HG02588 (cell line): ENCODE results near the gene SLC39A2.
"Not testable (repeated sequence)": the region's sequence is repeated elsewhere in the genome, so short reads cannot be mapped to it uniquely, and the experiment has no call there.

Experiments
- ATAC-seq: cut with Tn5 transposase; IDR thresholded peaks from one replicate; pipeline ENCODE4 v1.9.1; 2021; ENCODE audit warnings: mild to moderate bottlenecking, moderate library complexity; ENCODE audit not compliant: unreplicated experiment

The SLC39A2 gene, protein sequence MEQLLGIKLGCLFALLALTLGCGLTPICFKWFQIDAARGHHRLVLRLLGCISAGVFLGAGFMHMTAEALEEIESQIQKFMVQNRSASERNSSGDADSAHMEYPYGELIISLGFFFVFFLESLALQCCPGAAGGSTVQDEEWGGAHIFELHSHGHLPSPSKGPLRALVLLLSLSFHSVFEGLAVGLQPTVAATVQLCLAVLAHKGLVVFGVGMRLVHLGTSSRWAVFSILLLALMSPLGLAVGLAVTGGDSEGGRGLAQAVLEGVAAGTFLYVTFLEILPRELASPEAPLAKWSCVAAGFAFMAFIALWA

DNA sequence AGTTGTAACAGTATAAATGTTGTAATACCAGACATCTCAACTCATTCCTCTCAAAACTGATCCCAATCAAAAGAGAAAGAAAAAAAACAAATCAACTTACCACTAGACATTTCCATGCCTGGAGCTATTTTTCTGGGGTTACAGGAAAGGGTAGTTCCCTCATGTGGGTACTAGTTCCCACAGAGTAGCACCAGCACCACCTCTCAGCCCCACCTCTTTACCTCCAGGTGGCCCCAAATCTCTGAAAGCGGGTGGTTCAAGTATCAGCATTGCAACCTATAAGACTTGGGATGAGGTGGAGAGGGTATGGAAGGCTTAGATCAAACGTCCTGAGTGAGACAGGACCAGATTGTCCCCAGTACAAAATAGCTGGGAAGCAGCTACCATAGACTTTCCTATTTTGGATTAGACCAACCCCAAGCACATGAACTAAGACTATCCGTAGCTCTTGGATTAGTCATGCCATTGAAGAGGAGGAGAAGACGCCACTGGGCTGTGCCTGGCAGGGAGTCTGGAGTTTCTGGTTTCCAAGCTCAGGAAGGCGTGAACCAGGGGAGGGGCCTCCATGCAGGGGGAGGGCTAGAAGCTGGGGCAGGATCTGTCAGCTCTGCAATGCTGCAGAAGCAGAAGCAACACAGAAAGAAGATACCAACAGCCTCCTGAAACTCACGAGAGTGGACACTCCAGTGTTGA lies at the start of gene SLC39A2:
Gene SLC39A2, plus strand, starts transcription at position 620 of the 693 bp plus-strand sequence. CDS start 154 bp downstream, outside the sequence.
- no peak for ATAC-seq

DNA sequence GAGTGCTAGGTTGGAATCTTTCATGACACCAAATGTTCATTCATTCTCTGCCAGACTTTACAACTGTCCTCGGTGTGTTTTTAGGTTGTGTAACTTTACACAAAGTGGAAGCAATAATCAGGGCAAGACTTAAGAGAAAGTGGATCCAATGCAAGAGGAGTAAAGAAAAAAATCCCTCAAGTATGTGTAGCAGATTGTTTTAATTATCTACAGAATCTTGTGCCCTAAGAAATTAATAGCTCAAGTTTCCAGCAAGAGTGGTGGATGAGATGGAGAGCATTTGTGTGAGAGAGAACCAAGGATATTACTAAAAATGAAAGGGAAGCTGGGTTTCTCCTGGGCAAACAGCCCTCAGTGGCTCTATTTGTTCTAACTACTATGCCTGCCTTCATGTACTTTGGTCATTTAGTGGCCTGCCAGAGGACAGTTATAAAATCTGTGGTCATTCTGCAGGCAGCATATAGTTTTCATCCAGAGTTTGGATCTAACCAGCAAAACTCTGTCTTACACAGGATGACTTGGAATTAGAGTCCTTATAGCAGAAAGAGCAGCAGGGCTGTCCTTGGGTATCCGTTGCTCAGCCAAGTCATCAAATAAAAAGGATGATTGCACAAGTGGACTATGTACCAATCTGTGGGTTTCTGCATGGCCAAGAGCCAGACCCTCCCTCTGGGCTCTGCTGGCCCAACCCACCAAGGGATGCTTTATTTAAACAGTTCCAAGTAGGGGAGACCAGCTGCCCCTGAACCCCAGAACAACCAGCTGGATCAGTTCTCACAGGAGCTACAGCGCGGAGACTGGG lies 44.2 kb upstream of the SLC39A2 start, which contains the start of gene RNASE2:
Gene RNASE2, plus strand, starts transcription at position 752 of the 802 bp plus-strand sequence. CDS start 285 bp downstream, outside the sequence.
- ATAC-seq = not testable (repeated sequence)

DNA sequence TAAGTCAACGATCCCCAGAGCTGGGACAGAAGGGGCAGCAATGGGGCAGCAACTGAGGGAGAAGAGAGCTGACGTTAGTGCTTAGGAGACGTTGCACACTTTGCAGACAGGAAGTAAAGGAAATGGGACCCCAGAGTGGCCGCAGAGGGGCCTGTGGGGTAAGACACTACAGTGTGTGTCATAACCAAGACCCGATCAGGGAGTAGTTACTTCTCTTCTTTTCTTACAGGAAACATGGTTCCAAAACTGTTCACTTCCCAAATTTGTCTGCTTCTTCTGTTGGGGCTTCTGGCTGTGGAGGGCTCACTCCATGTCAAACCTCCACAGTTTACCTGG lies 43.6 kb upstream of the SLC39A2 start:
- not testable (repeated sequence) for ATAC-seq

DNA sequence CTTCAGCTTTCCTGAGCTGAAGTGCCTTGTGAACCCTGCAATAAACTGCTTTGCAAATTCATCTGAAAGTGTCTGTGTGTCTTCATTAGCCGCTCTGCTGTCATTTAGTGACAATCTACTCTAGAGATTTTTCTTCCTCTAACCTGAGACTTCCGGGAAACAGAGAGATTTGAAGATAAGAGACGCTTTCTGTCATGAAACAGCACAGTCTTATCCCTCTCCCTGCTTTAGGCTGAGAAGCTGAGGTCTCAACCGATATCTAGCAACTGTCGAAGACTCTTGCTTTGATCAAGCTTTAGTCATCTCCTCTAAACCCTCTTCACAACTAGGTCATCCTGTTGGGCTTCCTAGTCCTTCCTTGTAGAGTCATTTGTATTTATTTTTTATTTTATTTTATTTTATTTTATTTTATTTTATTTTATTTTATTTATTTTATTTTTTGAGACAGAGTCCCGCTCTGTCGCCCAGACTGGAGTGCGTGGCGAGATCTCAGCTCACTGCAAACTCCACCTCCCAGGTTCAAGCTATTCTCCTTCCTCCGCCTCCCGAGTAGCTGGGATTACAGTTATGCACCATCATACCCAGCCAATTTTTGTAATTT lies 42.6 kb upstream of the SLC39A2 start:
- ATAC-seq = no peak

DNA sequence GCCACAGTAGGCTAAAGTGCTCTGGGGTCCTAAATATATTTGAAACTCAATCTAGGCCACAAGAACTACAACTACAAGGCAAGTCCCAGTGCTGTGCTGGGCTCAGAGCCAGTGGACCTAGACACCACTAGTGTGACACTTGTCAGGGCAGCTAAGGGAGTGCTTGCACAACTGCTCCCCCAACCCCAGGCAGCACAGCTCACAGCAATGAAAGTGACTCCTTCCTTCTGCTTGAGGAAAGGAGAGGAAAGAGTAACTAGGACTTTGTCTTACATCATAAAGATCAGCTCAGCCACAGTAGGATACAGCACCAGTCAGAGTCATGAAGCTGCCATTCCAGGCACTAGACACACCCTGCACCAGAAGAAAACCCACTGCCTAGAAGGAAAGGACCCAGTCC lies 40.1 kb upstream of the SLC39A2 start:
- not testable (repeated sequence) for ATAC-seq

DNA sequence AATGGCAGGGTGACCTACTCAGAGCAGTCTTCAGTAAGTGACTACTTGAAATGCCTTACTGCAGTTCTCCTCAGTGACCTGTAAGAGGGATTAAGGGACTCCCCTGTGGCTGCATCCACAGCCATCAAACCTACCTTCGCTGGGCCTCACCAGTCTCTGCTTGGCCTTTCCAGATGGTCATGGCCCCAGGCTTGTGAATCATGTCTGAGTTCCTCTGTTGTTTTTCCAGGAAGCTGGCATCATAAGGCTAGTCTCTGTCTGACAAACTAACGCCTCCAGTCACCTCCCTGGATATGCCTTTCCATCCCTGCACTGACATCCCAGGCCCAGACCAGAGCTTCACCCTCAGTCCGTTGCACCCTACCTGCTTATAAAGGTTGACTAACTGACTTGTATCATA lies 29.8 kb upstream of the SLC39A2 start:
- ATAC-seq = no peak

DNA sequence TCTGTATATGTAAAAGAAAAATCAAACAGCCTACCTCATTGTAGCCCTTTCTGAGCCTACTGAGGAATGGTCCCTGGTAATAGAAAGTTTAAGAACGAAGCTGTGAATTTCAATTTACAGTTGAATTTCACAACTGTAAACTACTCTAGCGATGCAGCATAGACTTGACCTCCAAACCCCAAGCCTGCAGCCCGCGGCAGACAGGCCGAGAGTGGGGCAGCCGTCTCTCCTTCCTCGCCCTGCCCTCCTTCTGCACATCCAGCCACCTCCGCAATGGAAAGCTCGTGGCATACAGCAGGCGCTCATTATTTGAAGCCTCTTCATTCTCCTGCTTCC lies 28.5 kb upstream of the SLC39A2 start:
- ATAC-seq = peak; percentile 21

DNA sequence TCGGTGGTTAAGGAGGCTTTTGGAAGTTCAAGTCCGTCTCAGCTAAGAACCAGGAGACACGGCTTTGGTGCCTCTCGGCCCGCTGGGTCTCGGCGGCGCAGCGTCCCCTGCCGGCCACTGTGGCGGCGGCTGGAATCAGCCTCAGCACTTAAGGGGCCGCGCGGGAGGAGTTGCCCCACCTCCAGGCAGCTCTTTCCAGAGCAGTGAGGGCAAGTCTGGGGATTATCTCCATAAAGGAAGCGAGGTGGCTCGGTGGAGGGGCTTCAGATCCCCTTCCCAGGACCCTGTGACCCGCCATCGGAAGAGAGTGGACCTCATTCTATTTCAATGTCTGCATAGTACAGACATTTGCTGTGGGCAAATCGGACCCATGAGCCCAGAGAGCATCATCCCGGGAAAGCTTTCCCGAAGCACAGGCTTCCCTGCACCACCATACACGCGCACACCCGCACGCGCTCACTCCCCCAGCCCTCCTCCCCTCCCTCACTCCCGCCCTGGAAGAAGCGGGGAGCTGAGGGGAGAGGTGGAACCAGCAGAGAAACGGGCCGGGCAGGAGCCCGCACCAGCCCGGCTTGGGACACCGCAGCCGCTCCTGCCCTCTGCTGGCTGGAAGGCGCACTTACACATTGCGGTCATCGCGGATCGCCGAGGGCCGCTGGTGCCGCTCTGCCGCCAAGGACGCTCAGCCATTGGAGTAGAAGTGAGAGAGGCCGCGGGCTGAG lies 27.9 kb upstream of the SLC39A2 start:
- peak; percentile 90 for ATAC-seq

DNA sequence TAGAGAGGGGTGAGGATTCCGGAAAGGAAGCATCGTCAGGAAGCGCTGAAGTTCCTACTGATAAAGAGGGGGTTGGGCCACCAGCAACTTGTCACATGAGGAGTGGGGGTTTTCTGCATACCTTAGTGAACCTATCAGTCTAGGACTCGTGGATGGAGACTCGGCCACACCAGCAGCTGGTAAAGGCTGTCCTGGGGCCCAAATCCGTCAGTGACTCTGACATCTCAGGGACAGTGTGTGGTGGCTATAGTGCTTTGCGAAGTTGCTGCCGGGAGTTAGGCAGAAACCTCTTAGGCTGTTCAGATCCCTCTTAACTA lies 27.4 kb upstream of the SLC39A2 start:
- ATAC-seq = peak; percentile 32

DNA sequence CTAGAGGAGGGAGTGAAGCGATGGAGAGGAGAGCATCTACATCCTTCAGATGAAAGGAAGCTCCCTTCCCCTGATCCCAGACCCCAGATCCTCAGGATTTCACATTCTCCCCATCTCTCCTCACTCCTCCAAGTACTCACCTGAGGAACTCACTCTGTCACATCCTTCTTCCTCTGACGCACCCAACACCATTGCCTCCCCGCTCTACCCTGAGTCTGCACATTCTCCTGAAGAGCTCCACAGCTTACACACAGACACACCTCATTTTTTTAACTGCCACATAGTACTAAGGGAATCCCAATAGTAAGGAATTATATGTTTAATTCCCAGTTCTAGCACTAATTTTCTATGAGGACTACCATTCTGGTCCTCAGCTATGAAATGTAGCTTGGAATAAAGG lies 25.6 kb upstream of the SLC39A2 start:
- no peak for ATAC-seq

DNA sequence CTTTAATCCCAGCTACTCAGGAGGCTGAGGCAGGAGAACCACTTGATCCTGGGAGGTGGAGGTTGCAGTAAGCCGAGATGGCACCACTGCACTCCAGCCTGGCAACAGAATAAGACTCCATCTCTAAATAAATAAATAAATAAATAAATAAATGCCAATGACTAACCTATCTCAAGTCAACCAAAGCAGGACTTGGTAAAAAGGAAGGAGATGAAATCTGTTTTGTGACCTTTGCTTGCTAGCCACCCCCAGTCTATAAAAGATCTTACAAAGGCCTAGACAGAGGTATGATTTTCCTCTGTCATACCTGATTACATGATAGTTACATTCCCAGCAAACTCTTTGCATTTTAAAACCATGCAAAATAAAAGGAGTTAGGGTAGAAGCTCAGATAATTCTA lies 22.8 kb upstream of the SLC39A2 start:
- ATAC-seq = no peak

DNA sequence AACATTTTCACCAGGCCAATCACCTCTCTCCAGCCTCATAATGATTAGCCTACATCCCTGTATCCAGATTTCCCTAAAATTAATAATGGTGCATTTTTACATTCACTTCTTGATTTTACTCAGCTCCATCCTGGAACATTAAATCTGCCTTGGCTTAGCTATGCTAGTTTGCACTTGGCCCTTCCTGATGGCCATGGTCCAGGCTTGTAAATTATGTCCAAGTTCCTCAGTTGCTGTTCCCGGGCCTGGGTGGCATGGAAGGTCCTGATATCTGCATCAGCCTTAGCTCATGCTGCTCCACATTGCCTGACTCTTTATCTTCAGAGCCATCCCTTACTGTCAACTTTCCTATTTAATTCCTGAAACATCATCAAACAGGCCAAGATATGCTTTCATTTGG lies 20.4 kb upstream of the SLC39A2 start:
- ATAC-seq = no peak

DNA sequence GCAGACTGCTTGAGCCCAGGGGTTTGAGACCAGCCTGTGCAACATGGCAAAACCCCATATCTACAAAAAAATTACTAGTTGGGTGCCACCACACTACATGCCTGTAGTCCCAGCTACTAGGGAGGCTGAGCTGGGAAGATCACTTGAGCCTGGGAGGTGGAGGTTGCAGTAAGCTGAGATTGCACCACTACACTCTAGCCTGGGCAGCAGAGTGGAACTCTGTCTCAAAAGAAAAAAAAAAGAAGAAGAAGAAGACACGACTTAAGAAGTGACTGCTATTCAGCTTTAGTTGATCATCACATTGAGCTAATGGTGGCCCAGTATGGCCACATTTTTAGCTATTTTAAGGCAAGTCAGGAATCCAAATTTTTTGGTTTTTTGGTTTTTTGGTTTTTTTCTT lies 18.2 kb upstream of the SLC39A2 start:
- no peak for ATAC-seq

DNA sequence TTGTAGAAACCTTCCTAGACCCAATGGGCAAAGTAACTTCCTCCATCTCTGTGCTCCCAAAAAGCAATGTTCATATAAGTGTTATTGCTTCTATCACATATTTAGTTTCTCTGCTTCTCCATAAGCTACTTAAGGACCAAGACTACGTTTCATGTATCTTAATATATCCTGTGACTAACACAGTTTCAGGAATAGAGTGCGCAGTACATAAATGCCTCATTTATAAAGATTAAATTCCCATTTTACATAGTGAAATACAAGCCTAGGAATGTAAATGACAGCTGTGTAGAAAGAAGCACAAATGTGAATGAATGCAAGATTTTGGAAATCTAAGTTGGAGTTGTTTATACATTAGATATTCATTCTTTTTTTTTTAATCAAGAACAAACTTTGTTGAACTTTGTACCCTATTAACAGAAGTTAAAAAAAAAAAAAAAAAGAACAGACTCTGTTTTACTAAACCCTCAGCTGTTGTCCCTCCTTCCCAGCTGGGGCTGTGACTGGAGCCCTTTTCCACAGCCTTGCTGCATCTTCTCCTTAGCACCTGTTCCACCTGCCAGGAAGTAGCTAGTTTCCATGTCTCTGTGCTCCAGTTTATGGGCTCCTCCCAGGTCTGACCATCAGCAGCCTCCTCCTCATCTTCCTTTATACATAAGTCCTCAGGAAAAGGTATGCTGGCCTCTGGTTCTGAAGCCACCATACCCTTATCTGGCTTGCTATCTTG lies 16.3 kb upstream of the SLC39A2 start:
- no peak for ATAC-seq

DNA sequence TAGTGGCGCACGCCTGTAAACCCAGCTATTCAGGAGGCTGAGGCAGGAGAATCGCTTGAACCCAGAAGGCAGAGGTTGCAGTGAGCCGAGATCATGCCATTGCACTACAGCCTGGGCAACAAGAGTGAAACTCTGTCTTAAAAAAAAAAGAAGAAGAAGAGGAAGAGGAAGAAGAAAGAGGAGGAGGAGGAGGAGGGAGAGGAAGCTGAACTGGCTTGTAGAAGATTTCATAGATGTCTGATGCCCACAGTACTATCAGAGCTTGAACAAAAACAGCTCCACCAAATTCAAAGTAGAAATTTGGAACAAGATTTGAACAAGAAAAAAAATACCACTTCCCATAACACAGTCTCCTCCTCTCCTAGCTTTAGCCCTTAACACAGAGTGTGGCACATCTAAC lies 13.4 kb upstream of the SLC39A2 start:
- not testable (repeated sequence) for ATAC-seq

DNA sequence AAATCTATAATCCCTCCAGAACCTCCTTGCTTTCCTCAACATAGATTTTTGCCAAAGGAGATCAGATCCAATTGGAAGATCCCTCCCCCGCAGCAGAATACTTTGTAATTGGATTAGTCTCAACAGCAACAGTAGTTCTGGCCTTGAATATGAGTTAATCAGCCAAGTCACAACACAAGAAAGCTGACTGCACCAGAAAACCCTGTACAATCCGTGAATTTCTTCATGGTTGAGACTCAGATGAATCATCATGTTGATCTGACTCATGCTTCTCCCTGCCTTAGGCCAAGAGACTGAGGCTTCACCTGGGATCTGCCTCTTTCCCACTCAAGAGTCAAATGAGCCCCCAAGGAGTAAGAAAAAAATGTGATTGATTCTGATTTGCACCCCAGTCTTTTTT lies 12.3 kb upstream of the SLC39A2 start:
- no peak for ATAC-seq

DNA sequence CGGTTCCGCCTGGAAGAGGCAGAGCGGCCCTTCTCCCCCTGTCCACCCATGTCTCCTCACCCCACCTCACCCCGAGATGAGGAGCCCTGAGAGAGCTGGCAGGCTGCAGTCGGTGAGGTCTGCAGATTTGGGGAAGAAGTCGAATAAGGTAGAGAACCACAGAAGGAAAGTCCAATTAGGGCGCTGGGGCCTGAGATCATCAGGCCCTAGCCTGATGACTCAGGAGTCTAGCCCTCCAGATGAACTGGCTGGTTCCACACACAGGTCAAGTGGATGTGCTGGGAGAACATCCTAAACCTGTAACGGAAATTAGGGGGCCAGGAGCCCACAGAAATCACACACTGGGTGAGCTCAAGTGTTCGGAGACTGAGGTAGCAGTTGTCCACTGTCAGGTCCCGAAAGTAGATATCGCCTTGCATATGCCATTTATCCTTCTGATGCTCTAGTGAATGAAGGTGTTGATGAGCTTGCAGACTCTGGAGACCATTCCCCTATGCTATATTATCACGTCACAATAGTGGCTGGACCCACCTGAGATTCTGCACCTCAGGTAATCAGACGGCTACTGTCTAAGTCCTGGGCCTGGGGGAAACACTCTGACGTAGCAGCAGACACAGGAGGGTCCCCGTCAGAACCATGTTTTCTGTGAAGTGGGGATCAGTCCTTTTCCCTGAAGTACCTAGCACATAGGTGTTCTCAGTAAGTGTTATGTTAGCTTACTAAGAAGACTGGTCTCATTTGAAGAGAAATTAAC lies 10.2 kb upstream of the SLC39A2 start:
- ATAC-seq = no peak

DNA sequence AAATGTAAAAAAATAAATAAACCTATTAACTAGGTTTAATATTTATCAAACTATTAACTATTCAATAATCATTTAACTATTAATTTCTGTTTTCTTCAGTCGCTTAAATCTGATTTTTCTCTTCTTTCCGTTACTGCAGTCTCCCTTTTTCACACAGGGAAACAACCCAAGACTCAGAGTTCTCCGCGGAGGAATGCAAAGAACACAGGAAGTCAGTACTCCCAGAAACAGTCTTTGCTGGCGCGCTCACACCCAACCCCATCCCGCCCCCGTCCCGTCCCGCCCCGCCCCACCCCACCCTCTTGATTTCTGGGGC lies 9.7 kb upstream of the SLC39A2 start:
- no peak for ATAC-seq

DNA sequence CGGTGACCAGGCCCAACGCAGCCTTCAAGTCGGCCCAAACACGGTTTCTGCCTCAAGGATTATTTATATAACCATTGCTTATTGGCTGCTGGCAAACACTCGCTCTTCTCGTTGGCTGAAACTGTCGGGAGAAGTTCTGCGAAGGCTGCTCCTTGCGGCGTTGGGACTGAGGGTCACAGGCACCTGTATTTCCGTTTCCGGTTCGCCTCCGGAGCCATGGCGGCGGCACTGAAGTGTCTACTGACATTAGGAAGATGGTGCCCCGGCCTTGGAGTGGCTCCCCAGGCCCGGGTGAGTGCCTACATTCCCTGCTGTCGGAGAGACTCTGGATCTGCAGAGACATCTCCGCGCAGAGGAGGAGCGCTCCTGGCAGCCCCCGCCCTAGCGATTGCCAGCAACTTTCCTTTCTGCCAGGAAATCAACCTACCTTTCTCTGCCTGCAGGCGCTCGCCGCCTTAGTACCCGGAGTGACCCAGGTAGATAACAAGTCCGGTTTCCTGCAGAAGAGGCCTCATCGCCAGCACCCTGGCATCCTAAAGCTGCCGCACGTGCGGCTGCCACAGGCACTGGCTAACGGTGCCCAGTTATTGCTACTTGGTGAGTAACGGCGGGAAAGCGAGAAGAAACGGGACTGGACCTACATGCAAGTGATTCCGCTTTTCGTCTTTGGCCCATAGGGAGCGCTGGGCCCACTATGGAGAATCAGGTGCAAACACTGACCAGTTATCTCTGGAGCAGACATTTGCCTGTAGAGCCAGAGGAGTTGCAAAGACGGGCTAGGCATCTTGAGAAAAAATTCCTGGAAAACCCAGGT lies 9.1 kb upstream of the SLC39A2 start, which contains the start of gene METTL17:
Gene METTL17, plus strand, starts transcription at position 194 of the 814 bp plus-strand sequence. Its CDS starts 23 bp downstream, at position 217.
- peak; percentile 95 for ATAC-seq
